ENCODE results near the gene TNFRSF19. TPM values are rescaled to one million over a fixed set of nuclear protein-coding genes. Genes with fewer than 3 reads are reported as not detected.

The TNFRSF19 gene
- total and polyA plus RNA-seq, 2 of the 8 experiments (the other 6 are each of a cell fraction or from before 2014, with no cell fraction given) = 0.50 to 0.95 TPM

DNA sequence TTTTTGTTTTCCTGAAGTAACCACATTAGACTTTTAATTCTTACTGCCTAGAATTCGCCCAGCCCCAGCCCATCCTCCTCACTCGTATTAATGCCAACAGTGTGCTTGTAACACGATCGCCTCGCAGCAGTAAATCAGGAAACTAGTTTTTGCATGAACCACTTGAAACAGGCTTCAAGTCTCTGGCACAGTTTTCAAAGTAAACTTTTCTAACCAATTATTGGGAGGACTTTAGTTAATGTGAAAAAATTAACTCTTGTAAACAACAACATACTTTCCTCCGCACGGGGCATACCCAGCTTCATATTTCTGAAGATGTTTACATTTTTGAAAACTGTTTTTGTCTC is 39.2 kb downstream of the TNFRSF19 start:
- FAIRE-seq = peak; percentile 63
- H3K4me1 ChIP-seq (replicated peaks in 1 of 4; ENCODE audit: control insufficient read depth in 3 of 4, insufficient read depth in 4 of 4, low read length in 3 of 4) = peaks cover 0 to 5% (median 2%) of the 10 kb centered on the region in 4 experiments; a peak in 3 of 7 replicates
- TF ChIP-seq TBP (IDR thresholded peaks at IDR 0.05; ENCODE audit: low read depth, low read length) (no peak), CREB1 (IDR thresholded peaks at IDR 0.05) (no peak), SP1 (IDR thresholded peaks at IDR 0.05; ENCODE audit: low read depth, low read length) (no peak), RXRA (IDR thresholded peaks at IDR 0.05; ENCODE audit: insufficient read depth, low read depth, low read length) (no peak), SUZ12 (IDR thresholded peaks at IDR 0.05; ENCODE audit: low read length) (no peak), GTF2F1 (IDR thresholded peaks at IDR 0.05; ENCODE audit: borderline replicate concordance, low read depth, low read length) (no peak)

More for the DNA sequence above, 39.2 kb downstream of the TNFRSF19 start:
- Histone ChIP-seq H3K18ac (ENCODE audit: extremely low read depth, low read length) (no peak overlapping the region), H4K5ac (ENCODE audit: insufficient read length, low read depth, low read length) (no peak overlapping the region), H2BK5ac (ENCODE audit: low read depth, low read length) (no peak overlapping the region), H3K23ac (ENCODE audit: insufficient read length) (no peak overlapping the region), H3K4me3 (ENCODE audit: extremely low read depth in 1 of 4, insufficient read depth in 2 of 4, low read depth in 3 of 4, low read length in 4 of 4) (no peak overlapping the region), H3K27me3 (replicated peaks in 1 of 4; ENCODE audit: control insufficient read depth in 3 of 4, extremely low read depth in 1 of 4, insufficient read depth in 3 of 4, low read length in 3 of 4) (no peaks in the 10 kb centered on the region), H4K8ac (ENCODE audit: extremely low read depth, insufficient read depth, low read length) (no peak overlapping the region), H3K79me2 (ENCODE audit: control insufficient read depth in 1 of 2, insufficient read depth in 2 of 2, low read length in 2 of 2) (no peaks in the 10 kb centered on the region), H2BK12ac (ENCODE audit: low read depth, low read length) (no peak overlapping the region), H3K27ac (ENCODE audit: low read depth, low read length) (no peak overlapping the region), H3K4ac (replicated peaks; ENCODE audit: insufficient read length, low read depth, low read length) (no peak overlapping the region), H3K14ac (ENCODE audit: insufficient read length) (no peak overlapping the region), H2BK15ac (ENCODE audit: low read length) (no peak overlapping the region), H4K91ac (replicated peaks; ENCODE audit: insufficient read length, low read length) (no peak overlapping the region), H3K9me3 (ENCODE audit: insufficient read depth in 2 of 2, low read depth in 1 of 2, low read length in 1 of 2) (no peaks in the 10 kb centered on the region), H4K20me1 (replicated peaks in 1 of 2; ENCODE audit: control insufficient read depth in 1 of 2, insufficient read depth in 2 of 2, low read length in 2 of 2) (no peaks in the 10 kb centered on the region), H3K23me2 (ENCODE audit: low read depth, low read length) (no peaks in the 10 kb centered on the region), H2AK5ac (ENCODE audit: low read depth, low read length) (no peak overlapping the region), H3K9ac (replicated peaks in 1 of 4; ENCODE audit: extremely low read depth in 1 of 4, low read depth in 3 of 4, low read length in 3 of 4) (no peak overlapping the region), H3K79me1 (ENCODE audit: low read depth, low read length) (no peaks in the 10 kb centered on the region), H3K36me3 (ENCODE audit: control insufficient read depth in 2 of 4, insufficient read depth in 4 of 4, low read length in 3 of 4) (no peaks in the 10 kb centered on the region), H2AFZ (ENCODE audit: low read length) (no peak overlapping the region), H2BK20ac (ENCODE audit: low read length) (no peak overlapping the region), H3K56ac (replicated peaks; ENCODE audit: insufficient read length, low read depth, low read length) (no peak overlapping the region), H2BK120ac (replicated peaks; ENCODE audit: low read depth, low read length) (no peak overlapping the region), H3K4me2 (ENCODE audit: insufficient read depth in 1 of 2, low read depth in 2 of 2, low read length in 2 of 2) (no peak overlapping the region)
- 71% methylated on average over 7 of the region's 7 CpGs; no CpG with 5 or more reads in 1 of the 2 experiments for WGBS, 2 experiments (ENCODE audit: extremely low coverage in 1 of 2, insufficient coverage in 1 of 2, insufficient read length in 1 of 2, insufficient replicate concordance in 2 of 2, low coverage in 1 of 2, low lambda C conversion rate in 2 of 2, missing lambda C conversion rate in 1 of 2)
- POLR2A ChIA-PET (ENCODE audit: partially characterized antibody) = interaction anchor here (1.3 kb wide), 1 partner anchor 9 kb away, joined by 4 read pairs; no protein-coding TSS in a partner anchor
- CTCF ChIA-PET (ENCODE audit: partially characterized antibody) = no interaction called here
- DNase-seq (ENCODE audit: low read depth in 1 of 2, low spot score in 2 of 2) = no peak
